GM12878 (cell line): ENCODE measurements around the gene OR51A7. TPM values are rescaled to one million over a fixed set of nuclear protein-coding genes. Genes with fewer than 3 reads are reported as not detected.

Experiments
- ATAC-seq: fragments of 200-7000 bp; cut with Tn5 transposase; 3 replicates; pipeline ENCODE4 v1.9.1; 2020; ENCODE audit warnings: mild to moderate bottlenecking, moderate library complexity
- BruUV-seq: library from RNA; stranded (reverse); fragments of 400-500 nt; replicated peaks from 2 replicates; lab custom pipeline; 2021; lab: Mats Ljungman, UMichigan
- CTCF ChIA-PET: fragments of 300-600 bp; sonication (Branson Sonifier 250); formaldehyde crosslinking; extraction: SDS; loops from one replicate; lab custom pipeline; 2021; ENCODE audit warnings: inconsistent platforms; lab: Yijun Ruan, JAX
- POLR2A ChIA-PET: fragments of 350-600 bp; formaldehyde crosslinking; extraction: SDS; loops from one replicate; lab custom pipeline; 2021; ENCODE audit warnings: inconsistent platforms; lab: Charles Lee
- RAD21 ChIA-PET: fragments of 300-600 bp; sonication (Branson Sonifier 250); formaldehyde crosslinking; loops from one replicate; lab custom pipeline; 2023; ENCODE audit warnings: antibody characterized with exemption; ENCODE audit not compliant: unreplicated experiment; lab: Charles Lee
- SMC1A ChIA-PET: fragments of 300-600 bp; sonication (Branson Sonifier 250); formaldehyde crosslinking; loops from one replicate; lab custom pipeline; 2023; ENCODE audit not compliant: unreplicated experiment, uncharacterized antibody; lab: Charles Lee
- DNase-seq: peaks from one replicate; pipeline ENCODE4 v3.0.0-alpha.2; 2011; ENCODE audit warnings: low read depth, low spot score
- FAIRE-seq: peaks from 3 replicates; lab custom pipeline; 2011; peaks lifted over from hg19 to GRCh38; lab: Jason Lieb, UNC
- H2AFZ ChIP-seq: 2 replicates; pipeline ENCODE4 v1.6.0; 2011; ENCODE audit warnings: low read depth, low read length, control low read depth; ENCODE audit not compliant: control insufficient read depth
- H3K27ac ChIP-seq: 2 replicates; pipeline ENCODE4 v1.5.1; 2011; ENCODE audit warnings: control low read depth; ENCODE audit not compliant: control insufficient read depth, insufficient read depth
- H3K27me3 ChIP-seq, 2 experiments: replicated peaks in 1 of 2; 2 replicates each; pipeline versions ENCODE4 v1.6.0 to v1.6.1; 2011; ENCODE audit warnings: low read length in 1 of 2; ENCODE audit not compliant: control insufficient read depth in 2 of 2, insufficient read depth in 2 of 2
- H3K36me3 ChIP-seq, 2 experiments: 2 replicates each; pipeline ENCODE4 v1.5.1; 2011; ENCODE audit warnings: low read length in 1 of 2; ENCODE audit not compliant: control insufficient read depth in 2 of 2, insufficient read depth in 2 of 2
- H3K4me1 ChIP-seq: 2 replicates; pipeline ENCODE4 v1.6.1; 2011; ENCODE audit warnings: mild to moderate bottlenecking, low read length, moderate library complexity, mixed read lengths; ENCODE audit not compliant: control insufficient read depth, insufficient read depth
- H3K4me2 ChIP-seq: 2 replicates; pipeline ENCODE4 v1.6.0; 2011; ENCODE audit warnings: control low read depth; ENCODE audit not compliant: control insufficient read depth, insufficient read depth
- H3K4me3 ChIP-seq: fragments of 200-600 bp; sonication (generic); 2 replicates; pipeline ENCODE4 v1.5.1; 2016
- H3K79me2 ChIP-seq: 2 replicates; pipeline ENCODE4 v1.6.0; 2011; ENCODE audit warnings: low read length; ENCODE audit not compliant: control insufficient read depth, insufficient read depth
- H3K9ac ChIP-seq: 2 replicates; pipeline ENCODE4 v1.8.0; 2011; ENCODE audit warnings: low read length, control low read depth, mixed read lengths; ENCODE audit not compliant: control insufficient read depth, insufficient read depth
- H3K9me3 ChIP-seq: replicated peaks from 3 replicates; pipeline ENCODE4 v1.5.1; 2011; ENCODE audit warnings: mild to moderate bottlenecking, low read length; ENCODE audit not compliant: control insufficient read depth, insufficient read depth
- H4K20me1 ChIP-seq: 2 replicates; pipeline ENCODE4 v1.6.0; 2011; ENCODE audit not compliant: control insufficient read depth, insufficient read depth
- CHD2 ChIP-seq: IDR thresholded peaks from 2 replicates; pipeline ENCODE4 v1.6.1; 2011; ENCODE audit warnings: low read depth, low read length, improper control_type of control experiment, borderline replicate concordance
- IRF3 ChIP-seq: fragments of 450-650 bp; IDR thresholded peaks from 2 replicates; pipeline ENCODE4 v1.6.1; 2014; ENCODE audit warnings: mild to moderate bottlenecking
- NFYA ChIP-seq: IDR thresholded peaks from 2 replicates; pipeline ENCODE4 v1.6.1; 2011; ENCODE audit warnings: low read depth, mild to moderate bottlenecking, low read length, improper control_type of control experiment, borderline replicate concordance
- NFYB ChIP-seq: IDR thresholded peaks from 2 replicates; pipeline ENCODE4 v1.6.1; 2011; ENCODE audit warnings: low read depth, mild to moderate bottlenecking, low read length, improper control_type of control experiment, moderate library complexity; ENCODE audit not compliant: insufficient read depth
- POLR2AphosphoS5 ChIP-seq: IDR thresholded peaks from 2 replicates; pipeline ENCODE4 v1.6.1; 2011; ENCODE audit warnings: mild to moderate bottlenecking, low read length, inconsistent platforms
- STAT1 ChIP-seq: fragments of 450-650 bp; conservative IDR thresholded peaks from 2 replicates; pipeline ENCODE4 v1.6.1; 2014; ENCODE audit warnings: antibody characterized with exemption, mild to moderate bottlenecking
- WGBS: methylation state at CpG from one replicate; pipeline ENCODE4 v1.1.6; 2016; ENCODE audit warnings: low lambda C conversion rate; ENCODE audit not compliant: insufficient replicate concordance, insufficient coverage; ENCODE audit errors: missing lambda C conversion rate; 5-methylcytosine and 5-hydroxymethylcytosine counted together
- in situ Hi-C: fragments of 300-500 bp; cut with MboI; formaldehyde crosslinking; loops from 9 replicates; pipeline ENCODE4 v1.14.3; 2018; ENCODE audit warnings: mixed read lengths
- intact Hi-C: fragments of 100-400 bp; cut with micrococcal nuclease; formaldehyde crosslinking; loops from one replicate; pipeline ENCODE4 v1.14.2; 2022; ENCODE audit not compliant: unreplicated experiment
- polyA plus RNA-seq, 11 experiments: library from polyadenylated mRNA; depleted of rRNA in 4 of 11; unstranded in 6 of 11; stranded (reverse) in 5 of 11; fragments of >200 nt; fragmentation: Nextera tagmentation in 4 of 11; fragmentation: Illumina TruSeq in 1 of 11; extraction: Ambion mirVana in 4 of 11; extraction: Trizol in 1 of 11; gene quantifications; 1 replicate in 1 of 11; 2 replicates in 10 of 11; pipeline versions ENCODE4 v1.2.1 to v1.2.3, GENCODE V29; 2011 to 2016; ENCODE audit warnings: inconsistent platforms in 2 of 11, missing spikeins in 2 of 11, low read depth in 1 of 11
- total RNA-seq, 4 experiments: library from RNA; depleted of rRNA in 3 of 4; stranded (reverse); fragments of >200 nt in 3 of 4; fragmentation: Illumina TruSeq in 1 of 4; extraction: Trizol in 1 of 4; gene quantifications; 2 replicates each; pipeline versions ENCODE4 v1.2.1 to v1.2.3, GENCODE V29; 2013 to 2021
- TF ChIP-seq, protein P1 (sequence below): fragments of 150-350 bp; IDR thresholded peaks from 2 replicates; pipeline ENCODE4 v1.6.1; 2016; ENCODE audit warnings: low read depth, low read length

Gene OR51A7
- total and polyA plus RNA-seq, 10 of the 15 experiments (the other 5 are each of a cell fraction or from before 2014, with no cell fraction given), result not detected

- Histone ChIP-seq H3K4me2 (no peak overlapping the region), H3K9ac (no peak overlapping the region), H3K27me3 (no peaks in the 10 kb centered on the region), H3K4me3 (no peak overlapping the region), H3K36me3 (no peaks in the 10 kb centered on the region), H2AFZ (no peak overlapping the region), H3K27ac (no peak overlapping the region), H3K9me3 (no peaks in the 10 kb centered on the region), H3K79me2 (no peaks in the 10 kb centered on the region), H4K20me1 (no peaks in the 10 kb centered on the region), H3K4me1 (no peaks in the 10 kb centered on the region)
- ChIA-PET POLR2A (no interaction called here), CTCF (no interaction called here), RAD21 (no interaction called here), SMC1A (interaction anchor here (1.5 kb wide), 1 partner anchor 9 kb away, joined by 3 read pairs; no protein-coding TSS in a partner anchor)
- ATAC-seq (no peak), FAIRE-seq (no peak), DNase-seq (no peak)
- in situ Hi-C loops (no loop called here), intact Hi-C loops (no loop called here)
- TF ChIP-seq NFYB, result no peak
- no TSS peak for BruUV-seq
These were observed 23.0 kb downstream of the OR51A7 start for GRCh38 chr11:4926608-4927007.

DNA sequence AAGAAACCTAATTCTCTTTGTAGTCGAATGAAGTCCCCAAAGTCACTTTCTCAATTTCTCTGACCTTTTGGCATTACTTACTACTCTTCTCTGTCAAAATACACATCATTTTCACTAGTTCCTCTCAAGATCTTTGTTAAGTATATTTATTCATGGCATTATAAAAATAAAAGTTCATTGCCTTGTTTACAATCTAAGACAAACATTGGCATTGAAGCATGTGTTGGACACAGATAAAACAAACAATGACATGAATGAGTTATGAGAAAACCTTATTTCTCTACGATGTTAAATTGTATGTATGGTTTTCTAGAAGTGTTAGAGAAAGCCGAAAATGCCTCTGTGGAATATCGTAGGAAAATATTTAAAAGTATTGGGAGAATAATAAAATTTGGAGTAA is 29.2 kb downstream of the OR51A7 start:
- FAIRE-seq, result no peak
- H3K4me2 ChIP-seq, result no peak overlapping the region
- no TSS peak for BruUV-seq
- H3K36me3 ChIP-seq, result no peaks in the 10 kb centered on the region
- H4K20me1 ChIP-seq, result no peaks in the 10 kb centered on the region
- ChIA-PET SMC1A (interaction anchor here (1.9 kb wide), 1 partner anchor 16 kb away, joined by 7 read pairs; no protein-coding TSS in a partner anchor), RAD21 (no interaction called here), CTCF (interaction anchor here (0.6 kb wide), 1 partner anchor 72 kb away, joined by 3 read pairs; no protein-coding TSS in a partner anchor), POLR2A (interaction anchor here (0.7 kb wide), 1 partner anchor 33 kb away, joined by 3 read pairs; no protein-coding TSS in a partner anchor)
- no peak overlapping the region for H2AFZ ChIP-seq
- 36% methylated on average over 4 of the region's 4 CpGs for WGBS
- no peaks in the 10 kb centered on the region for H3K79me2 ChIP-seq
- no peak overlapping the region for H3K4me3 ChIP-seq
- in situ Hi-C loops (no loop called here), intact Hi-C loops (no loop called here)
- H3K27ac ChIP-seq, result no peak overlapping the region
- no peak for ATAC-seq
- H3K9me3 ChIP-seq, result no peaks in the 10 kb centered on the region
- H3K4me1 ChIP-seq, result no peaks in the 10 kb centered on the region
- no peaks in the 10 kb centered on the region for H3K27me3 ChIP-seq
- no peak overlapping the region for H3K9ac ChIP-seq
- no peak for DNase-seq
- no peak for TF ChIP-seq STAT1
- TF ChIP-seq IRF3, result no peak
- TF ChIP-seq POLR2AphosphoS5, result no peak
- TF ChIP-seq CHD2, result no peak
- no peak for TF ChIP-seq NFYA
- TF ChIP-seq, protein P1, sequence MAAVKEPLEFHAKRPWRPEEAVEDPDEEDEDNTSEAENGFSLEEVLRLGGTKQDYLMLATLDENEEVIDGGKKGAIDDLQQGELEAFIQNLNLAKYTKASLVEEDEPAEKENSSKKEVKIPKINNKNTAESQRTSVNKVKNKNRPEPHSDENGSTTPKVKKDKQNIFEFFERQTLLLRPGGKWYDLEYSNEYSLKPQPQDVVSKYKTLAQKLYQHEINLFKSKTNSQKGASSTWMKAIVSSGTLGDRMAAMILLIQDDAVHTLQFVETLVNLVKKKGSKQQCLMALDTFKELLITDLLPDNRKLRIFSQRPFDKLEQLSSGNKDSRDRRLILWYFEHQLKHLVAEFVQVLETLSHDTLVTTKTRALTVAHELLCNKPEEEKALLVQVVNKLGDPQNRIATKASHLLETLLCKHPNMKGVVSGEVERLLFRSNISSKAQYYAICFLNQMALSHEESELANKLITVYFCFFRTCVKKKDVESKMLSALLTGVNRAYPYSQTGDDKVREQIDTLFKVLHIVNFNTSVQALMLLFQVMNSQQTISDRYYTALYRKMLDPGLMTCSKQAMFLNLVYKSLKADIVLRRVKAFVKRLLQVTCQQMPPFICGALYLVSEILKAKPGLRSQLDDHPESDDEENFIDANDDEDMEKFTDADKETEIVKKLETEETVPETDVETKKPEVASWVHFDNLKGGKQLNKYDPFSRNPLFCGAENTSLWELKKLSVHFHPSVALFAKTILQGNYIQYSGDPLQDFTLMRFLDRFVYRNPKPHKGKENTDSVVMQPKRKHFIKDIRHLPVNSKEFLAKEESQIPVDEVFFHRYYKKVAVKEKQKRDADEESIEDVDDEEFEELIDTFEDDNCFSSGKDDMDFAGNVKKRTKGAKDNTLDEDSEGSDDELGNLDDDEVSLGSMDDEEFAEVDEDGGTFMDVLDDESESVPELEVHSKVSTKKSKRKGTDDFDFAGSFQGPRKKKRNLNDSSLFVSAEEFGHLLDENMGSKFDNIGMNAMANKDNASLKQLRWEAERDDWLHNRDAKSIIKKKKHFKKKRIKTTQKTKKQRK, result no peak
